Body of pancreas (tissue), 4 donors: ENCODE results near the gene GRK3. TPM values are rescaled to one million over a fixed set of nuclear protein-coding genes. Genes with fewer than 3 reads are reported as not detected.
A peak's percentile ranks its signal among the peaks of the same experiment; 100 is the strongest.

Experiments
- ATAC-seq: fragments of 150-250 bp; one replicate; pipeline ENCODE4 v1.9.1; 2016
- DNase-seq, 4 donors: peaks; one replicate each; pipeline ENCODE4 v3.0.0-alpha.2; 2019
- H3K27ac ChIP-seq, 4 donors: fragments of 200-600 bp; sonication (generic); 1 replicate in 3 of 4; 2 replicates in 1 of 4; pipeline versions ENCODE4 v1.5.1 to v1.6.1; 2016 to 2019; ENCODE audit warnings: mild to moderate bottlenecking in 1 of 4, mixed read lengths in 1 of 4, moderate library complexity in 1 of 4
- H3K27me3 ChIP-seq, 2 donors: fragments of 200-600 bp; sonication (generic); one replicate each; pipeline ENCODE4 v1.6.0; 2016; ENCODE audit warnings: mild to moderate bottlenecking in 1 of 2
- H3K36me3 ChIP-seq, 2 donors: fragments of 200-600 bp; sonication (generic); replicated peaks in 1 of 2; 2 replicates each; pipeline ENCODE4 v1.5.1; 2016; ENCODE audit warnings: low read depth in 2 of 2; ENCODE audit not compliant: insufficient read depth in 1 of 2
- H3K4me1 ChIP-seq: fragments of 200-600 bp; sonication (generic); one replicate; pipeline ENCODE4 v1.6.0; 2016
- H3K4me3 ChIP-seq, 2 donors: fragments of 200-600 bp; sonication (generic); 1 replicate in 1 of 2; 2 replicates in 1 of 2; pipeline ENCODE4 v1.5.1; 2016 to 2019
- H3K9me3 ChIP-seq, 3 donors: fragments of 200-600 bp; sonication (generic); 1 replicate in 2 of 3; 2 replicates in 1 of 3; pipeline ENCODE4 v1.5.1; 2016
- CTCF ChIP-seq, 7 experiments: fragments of 450-650 bp in 4 of 7; fragments of 200-600 bp in 3 of 7; sonication (generic) in 3 of 7; IDR thresholded peaks; one replicate each; pipeline ENCODE4 v1.5.1; 2016 to 2019; ENCODE audit warnings: antibody characterized with exemption in 7 of 7
- POLR2A ChIP-seq, 3 donors: fragments of 450-650 bp; IDR thresholded peaks; one replicate each; pipeline ENCODE4 v1.6.1; 2016; ENCODE audit warnings: antibody characterized with exemption in 3 of 3, mild to moderate bottlenecking in 2 of 3
- WGBS, 2 donors: methylation state at CpG; one replicate each; pipeline ENCODE4 v1.1.5; 2017; 5-methylcytosine and 5-hydroxymethylcytosine counted together
- intact Hi-C: fragments of 100-400 bp; cut with DNase I; formaldehyde crosslinking; loops from one replicate; pipeline ENCODE4 v1.15.1; 2023
- total RNA-seq, 2 donors: library from RNA; depleted of rRNA; stranded (reverse); fragments of >200 nt; gene quantifications; one replicate each; pipeline ENCODE4 v1.1.0, GENCODE V29; 2016

GRK3 gene
- total RNA-seq, 2 donors from 2014 or later, result 10.4 to 10.9 TPM

GRCh38 chr22:25698461-25698860 lies 134.0 kb downstream of the GRK3 start:
- DNase-seq (no peak), ATAC-seq (no peak)
- H3K4me1 ChIP-seq, result no peaks in the 10 kb centered on the region
- 82 to 89% methylated on average over 7 of the region's 7 CpGs for WGBS, 2 donors
- H3K27me3 ChIP-seq, result no peaks in the 10 kb centered on the region
- peaks cover 0 to 2% of the 10 kb centered on the region in 2 donors for H3K36me3 ChIP-seq
- H3K9me3 ChIP-seq, result no peaks in the 10 kb centered on the region
- H3K27ac ChIP-seq, result no peak overlapping the region
- TF ChIP-seq CTCF (IDR thresholded peaks at IDR 0.05), result no peak
- intact Hi-C loops, result no loop called here
- no peak overlapping the region for H3K4me3 ChIP-seq

GRCh38 chr22:25698978-25699377 lies 134.5 kb downstream of the GRK3 start:
- 79 to 83% methylated on average over 6 of the region's 6 CpGs for WGBS, 2 donors
- ATAC-seq, result no peak
- intact Hi-C loops, result no loop called here

GRCh38 chr22:25701056-25701780 lies 136.7 kb downstream of the GRK3 start:
- Histone ChIP-seq H3K27me3 (no peaks in the 10 kb centered on the region), H3K4me3 (no peak overlapping the region), H3K27ac (no peak overlapping the region), H3K9me3 (no peaks in the 10 kb centered on the region), H3K4me1 (no peaks in the 10 kb centered on the region), H3K36me3 (peaks cover 0 to 2% of the 10 kb centered on the region in 2 donors)
- 67 to 76% methylated on average over 13 of the region's 13 CpGs for WGBS, 2 donors
- intact Hi-C loops, result no loop called here
- ATAC-seq (no peak), DNase-seq (peak in 2 of 4 donors; percentile 11 to 13)
- TF ChIP-seq CTCF (IDR thresholded peaks at IDR 0.05), result no peak
- no peak for TF ChIP-seq POLR2A (IDR thresholded peaks at IDR 0.05)

More at GRCh38 chr22:25698978-25699377, 134.5 kb downstream of the GRK3 start:
- Histone ChIP-seq H3K4me1 (no peaks in the 10 kb centered on the region), H3K9me3 (no peaks in the 10 kb centered on the region), H3K27me3 (no peaks in the 10 kb centered on the region), H3K36me3 (peaks cover 0 to 2% of the 10 kb centered on the region in 2 donors), H3K4me3 (no peak overlapping the region), H3K27ac (no peak overlapping the region)
- DNase-seq, result no peak
- TF ChIP-seq CTCF (IDR thresholded peaks at IDR 0.05), result no peak
- TF ChIP-seq POLR2A (IDR thresholded peaks at IDR 0.05), result no peak

- H3K27ac ChIP-seq, result no peak overlapping the region
- ATAC-seq, result no peak
- no peak for TF ChIP-seq POLR2A (IDR thresholded peaks at IDR 0.05)
- TF ChIP-seq CTCF (IDR thresholded peaks at IDR 0.05), result peak in 5 of 7 experiments; percentile 30 to 63 (median 54)
- no peaks in the 10 kb centered on the region for H3K9me3 ChIP-seq
- no peak for DNase-seq
- no peaks in the 10 kb centered on the region for H3K4me1 ChIP-seq
- intact Hi-C loops, result no loop called here
- no peaks in the 10 kb centered on the region for H3K36me3 ChIP-seq
- H3K4me3 ChIP-seq, result no peak overlapping the region
- no peaks in the 10 kb centered on the region for H3K27me3 ChIP-seq
These were observed 137.6 kb downstream of the GRK3 start for GRCh38 chr22:25702040-25702439.
